Activated CD8-positive, alpha-beta memory T cell treated with anti-CD3 and anti-CD28 coated beads, Interleukin-2, amount 10 ng/mL, durations not matched to agents 7 days and 5 days (primary cell): ENCODE results near the gene SUMO3. TPM values are rescaled to one million over a fixed set of nuclear protein-coding genes. Genes with fewer than 3 reads are reported as not detected.
A peak's percentile ranks its signal among the peaks of the same experiment; 100 is the strongest.

Experiments used
- ATAC-seq: fragments of 150-1000 bp; cut with Tn5 transposase; one replicate; pipeline ENCODE4 v1.10.0; 2021; ENCODE audit warnings: moderate library complexity
- CTCF ChIA-PET: fragments of 350-600 bp; sonication (Branson Sonifier 250); formaldehyde crosslinking; loops from one replicate; lab custom pipeline; 2021; ENCODE audit warnings: antibody characterized with exemption; lab: Charles Lee
- DNase-seq: peaks from one replicate; pipeline ENCODE4 v3.0.0-alpha.2; 2020
- H3K27ac Mint-ChIP-seq: one replicate; pipeline ENCODE4 v1.8.0; 2021; ENCODE audit warnings: mild to moderate bottlenecking, mixed read lengths
- H3K27me3 Mint-ChIP-seq: one replicate; pipeline ENCODE4 v1.8.0; 2021; ENCODE audit warnings: mixed read lengths
- H3K36me3 Mint-ChIP-seq: one replicate; pipeline ENCODE4 v1.8.0; 2021; ENCODE audit warnings: mild to moderate bottlenecking, mixed read lengths
- H3K4me1 Mint-ChIP-seq: one replicate; pipeline ENCODE4 v1.8.0; 2021; ENCODE audit warnings: mixed read lengths
- H3K4me3 Mint-ChIP-seq: one replicate; pipeline ENCODE4 v1.8.0; 2021; ENCODE audit warnings: mild to moderate bottlenecking, moderate library complexity, mixed read lengths
- H3K9me3 Mint-ChIP-seq: one replicate; pipeline ENCODE4 v1.8.0; 2022; ENCODE audit warnings: low read depth, mixed read lengths
- total RNA-seq, 2 experiments: library from RNA; stranded (reverse); gene quantifications; one replicate each; pipeline ENCODE4 v1.2.3, GENCODE V29; 2021

Gene SUMO3
- total RNA-seq, 2 experiments from 2014 or later: 86.1 to 93.7 TPM

DNA sequence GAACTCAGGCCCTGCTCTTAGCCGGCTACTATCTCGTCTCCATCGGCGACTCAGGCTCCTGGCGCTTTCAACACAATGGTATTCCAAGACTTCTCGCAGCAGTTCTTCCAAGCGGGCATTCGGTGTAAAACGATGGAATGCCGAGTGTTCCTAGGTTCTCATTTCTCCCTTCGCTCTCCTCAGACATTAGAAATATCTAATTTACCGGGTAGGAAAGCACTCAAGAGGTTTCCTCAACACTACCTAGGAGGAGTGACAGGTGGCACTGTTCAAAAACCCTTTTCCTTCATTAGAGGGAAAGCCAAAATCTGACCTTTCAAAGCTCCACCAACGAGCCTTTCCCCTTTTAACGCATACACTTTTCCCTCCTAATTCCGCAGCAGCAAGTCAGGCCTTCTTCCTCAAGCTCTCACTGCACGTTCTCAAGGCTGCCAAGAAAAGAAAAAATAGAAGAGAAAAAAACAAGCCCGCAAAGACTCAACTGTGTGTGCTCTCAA lies 16.8 kb downstream of the SUMO3 start:
- ATAC-seq (peak; percentile 59), DNase-seq (no peak)
- Mint-ChIP-seq H3K4me3 (peak overlapping the region; percentile 99), H3K9me3 (no peaks in the 10 kb centered on the region), H3K4me1 (peaks cover 52% of the 10 kb centered on the region), H3K27ac (peak overlapping the region; percentile 92), H3K27me3 (no peaks in the 10 kb centered on the region), H3K36me3 (peaks cover 47% of the 10 kb centered on the region)
- CTCF ChIA-PET: interaction anchor here (0.7 to 4.3 kb wide), 29 partner anchors 8 to 338 kb away, joined by 3 to 56 read pairs (median 5); partner anchors contain the start of genes KRTAP12-3, PTTG1IP and SUMO3

DNA sequence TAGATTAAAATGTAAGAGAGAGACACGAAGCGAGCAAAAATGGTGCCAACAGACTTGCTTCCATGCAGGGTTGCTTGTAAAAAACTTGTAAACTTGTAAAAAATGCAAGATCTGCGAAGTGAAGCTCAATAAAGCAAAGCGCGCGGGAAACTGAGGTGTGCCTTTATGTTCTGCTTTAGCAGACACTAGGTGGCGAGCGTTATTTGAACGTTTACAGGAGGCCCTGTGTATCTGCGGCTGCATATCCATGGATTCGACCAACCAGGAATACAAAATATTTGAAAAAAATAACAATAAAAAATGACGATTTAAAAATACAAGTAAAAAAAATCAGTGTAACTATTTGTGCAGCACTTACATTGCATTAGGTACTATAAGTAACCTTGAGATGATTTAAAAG lies 17.8 kb downstream of the SUMO3 start:
- H3K4me1 Mint-ChIP-seq: peaks cover 54% of the 10 kb centered on the region
- peak overlapping the region; percentile 24 for H3K27ac Mint-ChIP-seq
- peaks cover 38% of the 10 kb centered on the region for H3K36me3 Mint-ChIP-seq
- ATAC-seq (no peak), DNase-seq (no peak)
- peak overlapping the region; percentile 99 for H3K4me3 Mint-ChIP-seq
- no peaks in the 10 kb centered on the region for H3K27me3 Mint-ChIP-seq
- CTCF ChIA-PET: interaction anchor here (0.8 to 4.3 kb wide), 23 partner anchors 9 to 338 kb away, joined by 3 to 56 read pairs (median 5); partner anchors contain the start of genes PTTG1IP and SUMO3
- no peaks in the 10 kb centered on the region for H3K9me3 Mint-ChIP-seq

DNA sequence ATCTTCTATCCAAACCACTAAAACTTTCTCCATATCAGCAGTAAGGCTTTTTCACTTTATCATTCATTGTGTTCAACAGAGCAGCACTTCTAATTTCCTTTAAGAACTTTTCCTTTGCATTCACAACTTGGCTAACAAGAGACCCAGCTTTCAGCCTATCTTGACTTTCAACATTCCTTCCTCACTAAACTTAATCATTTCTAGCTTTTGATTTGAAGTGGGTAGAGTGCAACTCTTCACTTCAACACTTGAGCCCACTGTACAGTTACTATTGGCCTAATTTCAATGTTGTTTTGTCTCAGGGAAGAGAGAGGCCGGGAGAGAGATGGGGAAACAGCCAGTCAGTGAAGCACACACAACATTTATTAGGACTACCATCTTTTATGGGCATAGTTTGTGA lies 18.2 kb downstream of the SUMO3 start:
- no peak for DNase-seq
- no peak for ATAC-seq
- no peaks in the 10 kb centered on the region for H3K9me3 Mint-ChIP-seq
- H3K27me3 Mint-ChIP-seq: no peaks in the 10 kb centered on the region
- CTCF ChIA-PET: interaction anchor here (0.8 to 4.3 kb wide), 15 partner anchors 9 to 337 kb away, joined by 3 to 56 read pairs (median 7); partner anchors contain the start of gene PTTG1IP
- H3K36me3 Mint-ChIP-seq: peaks cover 34% of the 10 kb centered on the region
- peak overlapping the region; percentile 24 for H3K27ac Mint-ChIP-seq
- peak overlapping the region; percentile 99 for H3K4me3 Mint-ChIP-seq
- H3K4me1 Mint-ChIP-seq: peaks cover 54% of the 10 kb centered on the region

DNA sequence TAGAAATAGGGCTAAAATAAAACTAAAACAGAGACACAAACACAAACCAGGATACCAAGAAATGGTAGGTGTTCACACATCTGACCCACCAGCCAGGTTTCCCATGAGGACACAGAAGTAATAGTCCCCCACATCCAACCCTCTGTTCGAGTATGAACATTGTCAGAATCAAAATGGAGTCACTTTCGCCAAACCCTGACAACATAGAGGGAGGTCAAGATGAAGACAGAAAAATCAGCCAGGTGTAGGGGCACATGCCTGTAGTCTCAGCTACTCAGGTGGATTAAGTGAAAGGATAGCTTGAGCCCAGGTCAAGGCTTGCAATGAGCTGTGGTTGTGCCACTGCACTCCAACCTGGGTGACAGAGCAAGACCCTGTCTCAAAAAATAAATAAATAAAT lies 20.1 kb downstream of the SUMO3 start:
- CTCF ChIA-PET: no interaction called here
- H3K27me3 Mint-ChIP-seq: no peaks in the 10 kb centered on the region
- peaks cover 32% of the 10 kb centered on the region for H3K36me3 Mint-ChIP-seq
- H3K4me3 Mint-ChIP-seq: no peak overlapping the region
- no peak overlapping the region for H3K27ac Mint-ChIP-seq
- no peaks in the 10 kb centered on the region for H3K9me3 Mint-ChIP-seq
- peaks cover 63% of the 10 kb centered on the region for H3K4me1 Mint-ChIP-seq
- ATAC-seq: no peak
- no peak for DNase-seq

DNA sequence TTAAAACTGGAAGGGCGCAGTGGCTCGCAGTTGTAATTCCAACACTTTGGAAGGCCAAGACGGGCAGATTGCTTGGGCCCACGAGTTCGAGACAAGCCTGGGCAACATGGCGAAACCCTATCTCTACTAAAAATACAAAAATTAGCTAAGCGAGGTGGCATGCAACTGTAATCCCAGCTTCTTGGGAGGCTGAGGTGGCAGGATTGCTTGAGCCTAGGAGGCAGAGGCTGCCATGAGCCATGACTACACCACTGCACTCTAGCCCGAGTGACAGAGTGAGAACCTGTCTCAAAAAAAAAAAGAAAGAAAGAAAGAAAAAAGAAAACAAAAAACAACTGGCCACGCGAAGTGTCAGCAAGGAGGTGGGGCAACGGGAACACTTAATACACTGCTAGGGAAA lies 22.5 kb downstream of the SUMO3 start:
- Mint-ChIP-seq H3K27me3 (no peaks in the 10 kb centered on the region), H3K4me3 (no peak overlapping the region), H3K9me3 (no peaks in the 10 kb centered on the region), H3K27ac (no peak overlapping the region), H3K36me3 (peaks cover 37% of the 10 kb centered on the region), H3K4me1 (peaks cover 56% of the 10 kb centered on the region)
- CTCF ChIA-PET: interaction anchor here (1.0 kb wide), 1 partner anchor 137 kb away, joined by 3 read pairs; no protein-coding TSS in a partner anchor
- no peak for ATAC-seq
- no peak for DNase-seq

DNA sequence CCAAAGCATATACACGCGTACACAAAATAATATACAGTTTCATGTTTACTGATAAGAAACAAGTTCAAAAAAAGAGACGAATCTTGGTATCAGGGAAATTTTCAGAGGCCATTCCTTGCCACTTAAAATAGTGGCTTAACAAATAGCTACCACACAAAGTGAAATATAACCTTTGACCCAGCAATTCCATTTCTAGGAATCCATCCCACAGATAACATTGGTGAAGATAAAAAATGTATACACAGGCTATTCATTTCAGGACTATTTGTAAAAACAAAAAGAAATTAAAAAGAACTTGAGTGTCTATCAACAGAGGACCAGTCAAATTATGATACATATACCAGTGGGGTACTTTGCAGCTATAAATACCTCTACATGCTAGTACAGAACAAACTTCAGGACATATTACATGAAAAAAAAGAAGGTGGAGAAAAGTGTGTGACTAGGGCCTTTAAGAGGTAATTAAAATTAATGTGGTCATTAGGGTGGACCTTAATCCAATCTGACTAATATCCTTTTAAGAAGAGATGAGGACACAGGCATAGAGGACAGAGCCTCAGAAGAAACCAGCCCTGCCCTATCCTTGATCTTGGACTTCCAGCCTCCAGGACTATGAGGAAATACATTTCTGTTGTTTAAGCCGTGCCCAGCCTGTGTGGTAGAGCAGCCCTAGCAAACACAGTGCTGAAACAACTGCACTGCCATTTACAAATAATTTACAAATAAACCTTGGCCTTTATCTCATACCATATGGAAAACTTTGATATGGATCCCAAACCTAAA lies 24.1 kb downstream of the SUMO3 start:
- Mint-ChIP-seq H3K27ac (peak overlapping the region; percentile 4), H3K27me3 (no peaks in the 10 kb centered on the region), H3K4me3 (no peak overlapping the region), H3K36me3 (peaks cover 33% of the 10 kb centered on the region), H3K9me3 (no peaks in the 10 kb centered on the region), H3K4me1 (peaks cover 43% of the 10 kb centered on the region)
- CTCF ChIA-PET: interaction anchor here (0.6 to 2.3 kb wide), 50 partner anchors 8 to 776 kb away, joined by 3 to 99 read pairs (median 4); partner anchors contain the start of genes KRTAP10-5, KRTAP12-3, PTTG1IP and SUMO3
- no peak for DNase-seq
- ATAC-seq: peak; percentile 26

DNA sequence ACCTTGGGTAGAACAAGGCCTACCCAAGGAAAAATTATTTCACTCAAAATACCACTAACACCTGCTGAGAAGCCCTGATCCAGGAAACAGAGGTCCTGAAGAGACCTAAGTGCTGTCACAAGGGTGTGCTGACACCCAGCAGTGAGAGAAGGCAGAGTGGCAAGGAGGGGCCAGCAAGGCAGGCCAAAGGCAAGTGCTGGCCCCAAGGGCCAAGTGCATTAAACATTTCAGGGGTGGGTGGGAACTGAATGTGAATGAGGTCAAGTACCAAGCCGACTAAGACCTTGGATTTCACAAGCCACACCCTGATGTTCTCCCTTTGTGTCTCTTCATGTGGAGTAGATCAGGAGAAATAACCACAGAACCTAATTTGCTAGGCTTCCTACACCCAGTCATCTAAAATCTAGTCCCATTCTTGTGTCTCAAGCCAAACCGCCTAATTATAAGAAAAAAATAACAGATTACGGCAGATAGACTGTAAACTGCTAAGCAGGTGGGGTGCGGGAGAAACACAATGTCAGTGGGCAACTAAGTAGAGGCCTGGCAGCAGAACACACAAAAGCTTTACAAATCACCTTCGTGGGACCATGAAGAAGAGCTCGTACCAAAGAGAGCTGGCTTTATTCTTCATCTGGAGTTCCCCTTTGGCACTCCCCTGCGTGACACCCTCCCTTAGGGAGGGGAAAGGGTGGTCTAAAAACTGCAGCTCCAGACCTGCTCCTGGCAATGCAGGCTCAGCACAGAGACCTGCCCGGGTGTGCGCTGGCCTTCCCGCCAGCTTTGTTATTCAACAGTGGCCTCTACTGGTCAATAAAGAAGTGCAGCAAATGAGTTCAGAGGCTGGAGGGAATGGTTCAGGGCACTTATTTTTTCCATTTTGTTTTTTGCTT lies 24.9 kb downstream of the SUMO3 start:
- CTCF ChIA-PET: interaction anchor here (0.6 to 2.3 kb wide), 50 partner anchors 9 to 411 kb away, joined by 3 to 99 read pairs (median 4); partner anchors contain the start of genes KRTAP10-5, KRTAP12-3, PTTG1IP and SUMO3
- H3K36me3 Mint-ChIP-seq: peaks cover 28% of the 10 kb centered on the region
- no peaks in the 10 kb centered on the region for H3K27me3 Mint-ChIP-seq
- no peak overlapping the region for H3K4me3 Mint-ChIP-seq
- no peaks in the 10 kb centered on the region for H3K9me3 Mint-ChIP-seq
- DNase-seq (peak; percentile 64), ATAC-seq (peak; percentile 93)
- peak overlapping the region; percentile 32 for H3K27ac Mint-ChIP-seq
- peaks cover 37% of the 10 kb centered on the region for H3K4me1 Mint-ChIP-seq

DNA sequence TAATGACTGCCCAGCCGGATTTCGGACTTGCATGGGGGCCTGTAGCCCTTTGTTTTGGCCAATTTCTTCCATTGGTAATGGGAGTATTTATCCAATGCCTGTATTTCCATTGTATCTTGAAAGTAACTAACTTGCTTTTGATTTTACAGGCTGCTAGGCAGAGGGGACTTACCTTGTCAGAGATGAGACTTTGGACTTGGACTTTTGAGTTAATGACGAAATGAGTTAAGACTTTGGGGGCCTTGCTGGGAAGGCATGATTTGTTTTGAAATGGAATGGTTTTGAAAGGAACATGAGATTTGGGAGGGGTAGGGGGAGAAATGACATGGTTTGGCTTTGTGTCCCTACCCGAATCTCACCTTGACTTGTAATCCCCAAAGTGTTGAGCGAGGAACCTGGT lies 25.9 kb downstream of the SUMO3 start:
- peaks cover 31% of the 10 kb centered on the region for H3K4me1 Mint-ChIP-seq
- CTCF ChIA-PET: interaction anchor here (0.7 kb wide), 1 partner anchor 281 kb away, joined by 4 read pairs; no protein-coding TSS in a partner anchor

DNA sequence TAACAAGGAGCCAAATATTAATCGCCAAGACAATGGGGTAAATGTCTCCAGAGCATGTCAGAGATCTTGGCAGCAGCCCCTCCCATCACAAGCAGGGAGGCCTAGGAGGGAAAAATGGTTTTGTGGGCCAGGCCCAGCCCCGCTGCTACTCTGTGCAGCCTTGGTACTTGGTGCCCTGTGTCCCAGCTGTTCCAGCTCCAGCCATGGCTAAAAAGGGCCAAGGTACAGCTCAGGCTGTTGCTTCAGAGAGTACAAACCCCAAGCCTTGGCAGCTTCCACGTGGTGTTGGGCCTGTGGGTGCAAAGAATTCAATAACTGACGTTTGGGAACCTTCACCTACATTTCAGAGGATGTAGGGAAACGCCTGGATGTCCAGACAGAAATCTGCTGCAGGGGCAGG lies 26.6 kb downstream of the SUMO3 start:
- Mint-ChIP-seq H3K27ac (peak overlapping the region; percentile 5), H3K4me3 (no peak overlapping the region), H3K4me1 (peaks cover 25% of the 10 kb centered on the region), H3K9me3 (no peaks in the 10 kb centered on the region), H3K36me3 (peaks cover 17% of the 10 kb centered on the region), H3K27me3 (no peaks in the 10 kb centered on the region)
- CTCF ChIA-PET: interaction anchor here (0.7 kb wide), 1 partner anchor 281 kb away, joined by 4 read pairs; no protein-coding TSS in a partner anchor
- no peak for ATAC-seq
- no peak for DNase-seq

More for the DNA sequence above, 25.9 kb downstream of the SUMO3 start:
- Mint-ChIP-seq H3K9me3 (no peaks in the 10 kb centered on the region), H3K4me3 (no peak overlapping the region), H3K27ac (no peak overlapping the region), H3K36me3 (peaks cover 22% of the 10 kb centered on the region), H3K27me3 (no peaks in the 10 kb centered on the region)
- DNase-seq: no peak
- ATAC-seq: no peak

DNA sequence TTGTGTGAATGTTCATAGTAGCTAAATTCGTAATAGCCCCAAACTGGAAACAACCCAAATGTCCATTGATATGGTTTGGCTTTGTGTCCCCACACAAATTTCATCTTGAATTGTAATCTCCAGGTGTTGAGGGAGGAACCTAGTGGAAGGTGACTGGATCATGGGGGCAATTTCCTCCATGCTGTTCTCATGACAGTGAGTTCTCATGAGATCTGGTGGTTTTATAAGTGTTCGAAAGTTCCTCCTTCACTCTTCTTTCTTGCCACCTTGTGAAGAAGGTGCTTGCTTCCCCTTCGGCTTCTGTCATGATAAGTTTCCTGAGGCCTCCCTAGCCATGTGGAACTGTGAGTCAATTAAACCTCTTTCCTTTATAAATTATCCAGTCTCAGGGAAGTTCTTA lies 27.5 kb downstream of the SUMO3 start:
- DNase-seq (no peak), ATAC-seq (no peak)
- no peak overlapping the region for H3K4me3 Mint-ChIP-seq
- no peaks in the 10 kb centered on the region for H3K27me3 Mint-ChIP-seq
- H3K36me3 Mint-ChIP-seq: peaks cover 21% of the 10 kb centered on the region
- no peaks in the 10 kb centered on the region for H3K9me3 Mint-ChIP-seq
- CTCF ChIA-PET: interaction anchor here (1.1 to 1.9 kb wide), 2 partner anchors 10 to 280 kb away, joined by 4 to 10 read pairs; no protein-coding TSS in a partner anchor
- H3K27ac Mint-ChIP-seq: no peak overlapping the region
- peaks cover 26% of the 10 kb centered on the region for H3K4me1 Mint-ChIP-seq

DNA sequence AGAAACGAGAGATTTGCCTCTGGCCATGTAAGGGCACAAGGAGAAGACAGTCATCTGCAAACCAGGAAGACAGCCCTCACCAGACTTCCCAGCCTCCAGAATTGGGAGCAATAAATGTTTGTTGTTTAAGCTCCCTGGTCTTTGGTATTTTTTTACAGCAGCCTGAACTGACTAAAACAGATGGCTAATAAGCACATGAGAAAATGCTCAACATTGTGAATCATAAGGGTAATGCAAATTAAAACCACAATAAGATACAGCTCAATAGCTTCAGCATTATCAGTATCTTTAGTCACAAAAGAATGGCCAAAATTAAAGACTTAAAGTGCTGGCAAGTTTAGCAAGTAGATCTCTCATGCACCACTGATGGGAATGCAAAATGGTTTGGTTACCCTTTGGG lies 28.0 kb downstream of the SUMO3 start:
- Mint-ChIP-seq H3K36me3 (peaks cover 24% of the 10 kb centered on the region), H3K9me3 (no peaks in the 10 kb centered on the region), H3K27ac (no peak overlapping the region), H3K4me3 (no peak overlapping the region), H3K4me1 (peaks cover 29% of the 10 kb centered on the region), H3K27me3 (no peaks in the 10 kb centered on the region)
- CTCF ChIA-PET: interaction anchor here (1.0 to 1.9 kb wide), 3 partner anchors 11 to 280 kb away, joined by 3 to 10 read pairs (median 4); no protein-coding TSS in a partner anchor
- DNase-seq (no peak), ATAC-seq (no peak)

DNA sequence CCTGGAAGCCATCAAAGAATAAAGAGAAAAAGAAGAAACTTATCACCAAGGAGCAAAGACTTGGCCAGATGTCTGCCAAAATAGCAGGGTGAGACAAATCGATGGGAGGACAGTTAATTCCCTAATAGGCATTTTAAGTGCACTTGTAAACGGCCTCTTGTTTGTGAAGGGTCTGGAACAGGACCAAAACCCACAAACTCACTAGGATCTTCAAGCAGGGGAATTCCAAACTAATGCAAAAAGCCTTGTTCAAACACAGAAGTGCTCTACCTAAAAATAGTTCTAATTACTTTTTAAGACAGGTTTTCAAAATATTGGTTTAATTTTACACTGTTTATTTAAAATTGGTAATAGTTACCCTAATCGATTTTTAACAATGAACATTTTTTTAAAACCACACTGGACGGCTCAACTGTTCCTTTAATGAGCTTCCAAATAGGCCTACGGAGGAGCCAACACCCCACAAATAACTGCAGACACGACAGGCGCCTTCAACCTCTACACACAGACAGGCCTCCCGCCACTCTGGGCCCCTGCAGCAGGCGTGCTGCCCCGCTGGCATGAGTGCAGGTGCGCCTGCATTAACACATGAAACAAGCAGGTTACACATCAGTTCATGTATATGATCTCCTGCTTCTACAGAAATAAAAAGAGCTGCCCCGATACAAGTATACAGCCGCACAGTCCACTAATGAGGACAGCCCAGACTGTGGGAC lies 32.1 kb downstream of the SUMO3 start:
- H3K27ac Mint-ChIP-seq: no peak overlapping the region
- no peak overlapping the region for H3K4me3 Mint-ChIP-seq
- peaks cover 20% of the 10 kb centered on the region for H3K36me3 Mint-ChIP-seq

More for the DNA sequence above, 32.1 kb downstream of the SUMO3 start:
- CTCF ChIA-PET: interaction anchor here (1.3 to 2.4 kb wide), 2 partner anchors 15 to 275 kb away, joined by 5 to 6 read pairs; no protein-coding TSS in a partner anchor
- ATAC-seq (no peak), DNase-seq (no peak)
- peaks cover 9% of the 10 kb centered on the region for H3K4me1 Mint-ChIP-seq
- no peaks in the 10 kb centered on the region for H3K27me3 Mint-ChIP-seq
- no peaks in the 10 kb centered on the region for H3K9me3 Mint-ChIP-seq
